DOHH2 (cell line): Measurements from ENCODE around the gene LILRA2.

Experiments
- H3F3A ChIP-seq: fragments of 200-600 bp; sonication (generic), shearing (Covaris generic); 2 replicates; pipeline ENCODE4 v1.6.0; 2016; ENCODE audit warnings: antibody characterized with exemption, mild to moderate bottlenecking; ENCODE audit not compliant: control insufficient read depth, insufficient read depth
- H3K27ac ChIP-seq: fragments of 200-600 bp; sonication (generic); 2 replicates; pipeline ENCODE4 v1.5.1; 2014; ENCODE audit warnings: low read depth, mild to moderate bottlenecking, low read length, moderate library complexity
- H3K27me3 ChIP-seq: fragments of 200-600 bp; sonication (generic); 2 replicates; pipeline ENCODE4 v1.6.1; 2014; ENCODE audit warnings: mild to moderate bottlenecking, low read length, mixed read lengths; ENCODE audit not compliant: control insufficient read depth
- H3K36me3 ChIP-seq: fragments of 200-600 bp; sonication (generic); 2 replicates; pipeline ENCODE4 v1.6.1; 2014; ENCODE audit warnings: mild to moderate bottlenecking, low read length, moderate library complexity, mixed read lengths; ENCODE audit not compliant: control insufficient read depth
- H3K4me1 ChIP-seq: fragments of 200-600 bp; sonication (generic); 2 replicates; pipeline ENCODE4 v1.6.1; 2014; ENCODE audit warnings: mild to moderate bottlenecking, low read length, mixed read lengths; ENCODE audit not compliant: control insufficient read depth
- H3K4me2 ChIP-seq: fragments of 200-600 bp; sonication (generic); 2 replicates; pipeline ENCODE4 v1.6.0; 2014; ENCODE audit warnings: mild to moderate bottlenecking, low read length, moderate library complexity
- H3K4me3 ChIP-seq: fragments of 200-600 bp; sonication (generic); 2 replicates; pipeline ENCODE4 v1.5.1; 2014; ENCODE audit warnings: mild to moderate bottlenecking, low read length, mixed read lengths
- H3K79me2 ChIP-seq: fragments of 200-600 bp; sonication (generic); 2 replicates; pipeline ENCODE4 v1.6.1; 2014; ENCODE audit warnings: mild to moderate bottlenecking, low read length, mixed read lengths; ENCODE audit not compliant: control insufficient read depth
- H3K9me2 ChIP-seq: fragments of 200-600 bp; sonication (generic); replicated peaks from 2 replicates; pipeline ENCODE4 v1.6.1; 2014; ENCODE audit warnings: mild to moderate bottlenecking, low read length, mixed read lengths; ENCODE audit not compliant: control insufficient read depth
- H3K9me3 ChIP-seq: fragments of 200-600 bp; sonication (generic); 2 replicates; pipeline ENCODE4 v1.6.1; 2014; ENCODE audit warnings: antibody characterized with exemption, low read length, mixed read lengths; ENCODE audit not compliant: control insufficient read depth, insufficient read depth
- H4K20me1 ChIP-seq: fragments of 200-600 bp; sonication (generic); 2 replicates; pipeline ENCODE4 v1.6.0; 2014; ENCODE audit warnings: low read depth, mild to moderate bottlenecking, antibody characterized with exemption, low read length, moderate library complexity; ENCODE audit not compliant: control insufficient read depth, insufficient read depth
- EZH2phosphoT487 ChIP-seq: fragments of 200-600 bp; sonication (generic); IDR thresholded peaks from 2 replicates; pipeline ENCODE4 v1.6.1; 2017; ENCODE audit warnings: borderline replicate concordance, mild to moderate bottlenecking, antibody characterized with exemption, low read length, moderate library complexity, mixed read lengths
- TF ChIP-seq, protein P1 (sequence below): fragments of 200-600 bp; sonication (generic); IDR thresholded peaks from one replicate; pipeline ENCODE4 v1.5.1; 2014; ENCODE audit warnings: antibody characterized with exemption, mild to moderate bottlenecking, low read depth, low read length; ENCODE audit not compliant: poor library complexity, severe bottlenecking

LILRA2 gene

DNA sequence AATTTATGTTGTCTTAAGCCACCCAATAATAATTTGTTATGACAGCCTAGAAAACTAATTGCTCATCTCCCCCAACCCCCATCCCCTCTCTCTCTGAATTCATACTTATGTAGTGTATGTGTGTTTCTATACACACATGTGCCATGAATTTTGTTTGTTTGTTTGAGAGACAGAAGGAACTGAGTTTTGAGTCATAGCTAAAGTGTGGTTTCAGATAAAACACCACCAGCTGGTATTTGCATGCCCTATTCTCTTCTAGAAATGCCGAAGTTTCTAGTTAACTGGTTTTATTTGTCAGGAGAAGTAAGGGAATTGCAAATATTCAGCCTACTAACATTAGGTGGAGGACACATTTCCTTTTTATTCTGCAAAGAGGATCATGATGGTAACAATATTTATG lies 17.4 kb upstream of the LILRA2 start:
- Histone ChIP-seq H3K4me3 (no peak overlapping the region), H3K79me2 (no peaks in the 10 kb centered on the region), H3F3A (0 out of 2 replicates have a peak, but pooled peaks cover 3% of the 10 kb centered on the region), H3K9me3 (no peaks in the 10 kb centered on the region), H4K20me1 (no peaks in the 10 kb centered on the region), H3K4me1 (peaks cover 16% of the 10 kb centered on the region), H3K9me2 (no peaks in the 10 kb centered on the region), H3K27ac (no peak overlapping the region), H3K27me3 (peaks cover 19% of the 10 kb centered on the region), H3K36me3 (no peaks in the 10 kb centered on the region), H3K4me2 (no peak overlapping the region)
- no peak for TF ChIP-seq EZH2phosphoT487
- TF ChIP-seq, protein P1, sequence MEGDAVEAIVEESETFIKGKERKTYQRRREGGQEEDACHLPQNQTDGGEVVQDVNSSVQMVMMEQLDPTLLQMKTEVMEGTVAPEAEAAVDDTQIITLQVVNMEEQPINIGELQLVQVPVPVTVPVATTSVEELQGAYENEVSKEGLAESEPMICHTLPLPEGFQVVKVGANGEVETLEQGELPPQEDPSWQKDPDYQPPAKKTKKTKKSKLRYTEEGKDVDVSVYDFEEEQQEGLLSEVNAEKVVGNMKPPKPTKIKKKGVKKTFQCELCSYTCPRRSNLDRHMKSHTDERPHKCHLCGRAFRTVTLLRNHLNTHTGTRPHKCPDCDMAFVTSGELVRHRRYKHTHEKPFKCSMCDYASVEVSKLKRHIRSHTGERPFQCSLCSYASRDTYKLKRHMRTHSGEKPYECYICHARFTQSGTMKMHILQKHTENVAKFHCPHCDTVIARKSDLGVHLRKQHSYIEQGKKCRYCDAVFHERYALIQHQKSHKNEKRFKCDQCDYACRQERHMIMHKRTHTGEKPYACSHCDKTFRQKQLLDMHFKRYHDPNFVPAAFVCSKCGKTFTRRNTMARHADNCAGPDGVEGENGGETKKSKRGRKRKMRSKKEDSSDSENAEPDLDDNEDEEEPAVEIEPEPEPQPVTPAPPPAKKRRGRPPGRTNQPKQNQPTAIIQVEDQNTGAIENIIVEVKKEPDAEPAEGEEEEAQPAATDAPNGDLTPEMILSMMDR: no peak

DNA sequence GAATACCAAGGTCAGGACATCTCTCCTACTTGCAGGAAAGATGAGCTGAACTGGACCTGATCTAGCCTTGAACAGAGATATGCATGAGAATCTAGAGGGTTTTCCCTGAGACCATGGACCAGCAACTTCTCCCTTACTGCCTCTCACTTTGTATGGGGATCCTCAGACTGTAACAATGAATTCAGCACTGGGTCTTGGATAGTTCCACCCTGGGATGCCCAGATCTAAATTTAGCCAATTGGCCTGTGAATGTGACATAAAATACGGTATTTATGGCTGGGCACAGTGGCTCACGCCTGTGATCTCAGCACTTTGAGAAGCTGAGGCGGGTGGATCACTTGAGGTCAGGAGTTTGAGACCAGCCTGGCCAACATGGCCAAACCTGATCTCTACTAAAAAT lies 15.3 kb upstream of the LILRA2 start:
- no peaks in the 10 kb centered on the region for H4K20me1 ChIP-seq
- no peak overlapping the region for H3K4me3 ChIP-seq
- no peaks in the 10 kb centered on the region for H3K36me3 ChIP-seq
- peaks cover 27% of the 10 kb centered on the region for H3K27me3 ChIP-seq
- no peak overlapping the region for H3K4me2 ChIP-seq
- no peaks in the 10 kb centered on the region for H3K4me1 ChIP-seq
- no peaks in the 10 kb centered on the region for H3K79me2 ChIP-seq
- TF ChIP-seq, protein P1: no peak
- no peak for TF ChIP-seq EZH2phosphoT487
- no peaks in the 10 kb centered on the region for H3K9me2 ChIP-seq
- H3K9me3 ChIP-seq: no peaks in the 10 kb centered on the region
- H3F3A ChIP-seq: no peaks in the 10 kb centered on the region
- no peak overlapping the region for H3K27ac ChIP-seq

GRCh38 chr19:54560881-54561385 lies 12.7 kb upstream of the LILRA2 start:
- no peak overlapping the region for H3K4me3 ChIP-seq
- no peaks in the 10 kb centered on the region for H3F3A ChIP-seq
- peaks cover 2% of the 10 kb centered on the region for H3K4me1 ChIP-seq
- no peaks in the 10 kb centered on the region for H3K79me2 ChIP-seq
- H3K27ac ChIP-seq: no peak overlapping the region
- no peak overlapping the region for H3K4me2 ChIP-seq
- no peak for TF ChIP-seq EZH2phosphoT487
- TF ChIP-seq, protein P1: no peak
- no peaks in the 10 kb centered on the region for H3K9me3 ChIP-seq
- no peaks in the 10 kb centered on the region for H3K9me2 ChIP-seq
- H4K20me1 ChIP-seq: no peaks in the 10 kb centered on the region
- H3K36me3 ChIP-seq: no peaks in the 10 kb centered on the region
- peaks cover 28% of the 10 kb centered on the region for H3K27me3 ChIP-seq
